Activated naive CD8-positive, alpha-beta T cell treated with anti-CD3 and anti-CD28 coated beads, Interleukin-2, amount 50 U/mL, for 16 hours (primary cell): ENCODE data around the gene PRAMEF7.
"Not testable (repeated sequence)": the region's sequence is repeated elsewhere in the genome, so short reads cannot be mapped to it uniquely, and the experiment has no call there.

Experiments used
- DNase-seq: peaks from one replicate; pipeline ENCODE4 v3.0.0-alpha.2; 2020; ENCODE audit warnings: low read depth, low spot score

PRAMEF7 gene

DNA sequence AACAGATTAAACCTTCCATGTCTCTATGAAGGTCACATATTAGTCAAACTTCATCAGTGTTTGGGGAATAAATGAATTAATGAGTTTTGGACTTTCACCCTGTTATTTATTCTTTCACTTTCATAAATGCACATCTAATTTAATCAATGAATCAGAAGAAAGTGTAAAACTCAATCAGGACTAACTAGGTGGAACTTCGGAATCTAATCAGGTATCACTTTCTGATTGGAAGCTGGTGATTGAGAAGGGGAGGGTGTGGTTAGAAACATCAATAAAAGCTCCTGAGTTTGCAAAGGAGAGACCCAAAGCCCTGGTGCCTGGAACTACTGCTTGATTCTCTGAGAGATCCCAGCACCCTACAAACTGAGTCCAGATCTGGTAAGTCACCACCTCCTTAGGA is at the start of gene PRAMEF7:
Gene PRAMEF7, plus strand, starts transcription at position 301 of the 400 bp plus-strand sequence. CDS start 1,083 bp downstream, outside the sequence.
- DNase-seq, result not testable (repeated sequence)

DNA sequence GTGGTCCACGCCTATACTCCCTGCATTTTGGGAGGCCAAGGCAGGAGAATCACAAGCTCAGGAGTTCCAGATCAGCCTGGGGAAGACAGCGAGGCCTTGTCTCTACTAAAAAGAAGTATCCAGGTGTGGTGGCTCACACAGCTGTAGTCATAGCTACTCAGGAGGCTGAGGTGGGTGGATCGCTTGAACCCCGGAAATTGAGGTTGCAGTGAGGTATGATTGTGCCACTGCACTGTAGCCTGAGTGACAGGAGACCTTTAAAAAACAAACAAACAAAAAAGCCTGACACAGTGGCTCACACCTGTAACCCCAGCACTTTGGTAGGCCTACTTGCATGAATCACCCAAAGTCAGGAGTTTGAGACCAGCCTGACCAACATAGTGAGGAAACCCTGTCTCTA is 38.0 kb upstream of the PRAMEF7 start:
- not testable (repeated sequence) for DNase-seq

DNA sequence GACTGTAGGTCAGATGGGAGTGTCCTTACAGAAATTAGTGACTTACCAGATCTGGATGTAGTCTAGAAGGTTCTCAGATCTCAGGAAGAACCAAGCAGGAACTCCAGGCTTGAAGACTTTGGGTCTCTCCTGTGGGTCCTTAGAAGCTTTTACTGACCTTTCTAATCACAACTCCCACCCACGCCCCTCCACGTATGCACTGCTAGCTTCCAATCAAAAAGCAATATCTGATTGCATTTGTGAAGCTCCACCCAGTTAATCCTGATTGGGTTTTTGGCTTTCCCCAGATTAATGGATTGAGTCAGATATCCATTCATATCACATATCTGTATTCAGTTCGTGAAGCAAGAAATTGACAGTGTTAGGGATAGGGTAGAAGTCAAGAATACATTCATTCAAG is 30.3 kb upstream of the PRAMEF7 start, which contains the start of gene PRAMEF4:
Gene PRAMEF4, minus strand, starts transcription at position 101 of the 400 bp plus-strand sequence. CDS start 2,807 bp downstream, outside the sequence.
- not testable (repeated sequence) for DNase-seq

DNA sequence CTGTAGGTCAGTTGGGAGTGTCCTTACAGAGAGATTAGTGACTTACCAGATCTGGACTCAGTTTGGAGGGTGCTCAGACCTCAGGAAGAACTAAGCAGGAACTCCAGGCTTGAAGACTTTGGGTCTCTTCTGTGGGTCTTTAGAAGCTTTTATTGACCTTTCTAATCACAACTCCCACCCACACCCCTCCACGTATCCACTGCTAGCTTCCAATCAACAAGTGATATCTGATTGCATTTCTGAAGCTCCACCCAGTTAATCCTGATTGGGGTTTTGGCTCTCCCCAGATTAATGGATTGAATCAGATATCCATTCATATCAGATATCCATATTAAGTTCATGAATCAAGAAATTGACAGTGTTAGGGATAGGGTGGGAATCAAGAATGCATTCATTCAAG is 18.2 kb upstream of the PRAMEF7 start, which contains the start of gene PRAMEF10:
Gene PRAMEF10, minus strand, starts transcription at position 101 of the 400 bp plus-strand sequence. CDS start 2,423 bp downstream, outside the sequence.
- not testable (repeated sequence) for DNase-seq

DNA sequence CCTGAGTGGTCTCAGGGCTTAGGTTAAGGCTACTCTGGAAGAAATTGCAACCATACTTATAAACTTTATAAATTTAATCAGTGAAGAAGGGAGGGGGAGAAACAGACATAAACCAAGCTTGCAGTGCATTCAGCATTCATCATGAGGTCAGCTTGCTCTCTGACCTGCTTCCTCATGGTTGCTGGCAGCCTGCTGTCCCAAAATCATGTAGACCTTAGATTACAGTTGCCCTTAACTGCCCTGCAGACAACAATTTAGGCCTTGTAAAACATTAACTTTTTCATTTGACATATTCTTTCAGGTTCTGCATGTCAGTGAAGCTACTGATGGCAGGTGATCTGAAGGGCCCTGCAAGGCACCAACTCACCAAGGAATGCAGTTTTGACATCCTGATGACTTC is 17.2 kb upstream of the PRAMEF7 start:
- not testable (repeated sequence) for DNase-seq

DNA sequence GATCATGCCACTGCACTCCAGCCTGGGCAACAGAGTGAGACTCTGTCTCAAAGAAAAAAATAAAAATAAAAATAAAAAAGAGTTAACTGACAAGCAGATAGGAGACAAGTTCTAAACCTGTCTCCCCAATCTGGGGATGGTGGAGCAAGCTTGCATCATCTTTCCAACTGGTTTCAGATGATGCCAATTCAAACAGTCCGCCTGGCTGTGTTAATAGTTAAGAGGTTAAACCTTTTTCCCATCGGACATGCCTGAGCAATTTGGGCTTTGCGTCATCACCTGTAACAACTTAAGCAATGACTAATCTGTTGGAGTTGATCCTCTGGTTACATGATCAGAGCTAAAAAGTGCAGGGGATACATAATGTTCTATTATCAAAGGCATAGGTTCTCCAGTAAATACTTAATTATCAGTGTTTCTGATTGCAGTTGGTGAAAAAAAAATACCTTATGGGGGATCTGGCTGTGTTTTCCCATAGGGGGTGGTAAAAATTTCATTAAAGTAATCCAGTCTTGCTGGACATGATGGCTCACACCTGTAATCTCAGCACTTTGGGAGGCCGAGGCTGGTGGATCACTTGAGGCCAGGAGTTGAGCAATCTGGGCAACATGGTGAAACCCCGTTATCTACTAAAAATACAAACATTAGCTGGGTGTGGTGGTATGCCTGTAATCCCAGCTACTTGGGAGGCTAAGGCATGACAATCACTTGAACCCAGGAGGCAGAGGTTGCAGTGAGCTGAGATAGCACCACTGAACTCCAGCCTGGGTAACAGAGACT is 12.4 kb upstream of the PRAMEF7 start:
- DNase-seq, result not testable (repeated sequence)

DNA sequence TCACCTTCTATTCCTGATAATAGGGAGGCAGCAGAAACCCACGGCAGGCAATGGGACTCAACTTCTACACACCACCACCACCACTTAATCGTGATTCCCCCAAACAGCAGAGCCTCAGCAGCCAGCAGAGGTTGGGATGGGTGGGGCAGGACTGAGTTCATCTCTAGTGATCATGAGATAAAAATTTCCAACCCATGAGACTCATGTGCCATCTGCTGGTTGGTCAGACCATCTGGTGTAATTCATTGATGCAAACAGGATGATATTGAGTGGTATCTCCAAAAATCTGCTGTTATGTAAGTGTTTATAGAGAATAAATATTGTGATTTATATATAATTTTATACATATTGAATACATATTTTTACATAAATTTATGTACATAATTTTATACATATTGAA is 5.3 kb downstream of the PRAMEF7 start:
- not testable (repeated sequence) for DNase-seq

DNA sequence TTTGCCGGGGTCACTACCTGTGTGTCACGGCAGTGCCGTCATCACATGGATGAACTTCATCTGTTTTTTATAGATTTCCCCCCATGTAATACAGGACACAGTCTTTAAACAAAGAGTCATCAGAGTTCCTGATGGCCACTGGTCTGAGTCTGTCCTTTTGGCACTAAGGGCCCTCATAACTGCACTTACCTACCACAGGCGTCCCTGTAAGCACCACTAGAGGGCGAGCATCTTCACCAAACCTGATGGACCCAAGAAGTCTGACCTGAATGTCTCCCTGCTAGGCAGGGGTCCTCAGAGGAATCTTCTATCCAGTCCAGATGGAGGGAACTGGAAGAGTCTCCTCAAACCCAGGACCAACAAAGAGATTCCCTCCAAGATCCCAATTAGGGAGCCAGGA is 8.0 kb downstream of the PRAMEF7 start:
- not testable (repeated sequence) for DNase-seq

DNA sequence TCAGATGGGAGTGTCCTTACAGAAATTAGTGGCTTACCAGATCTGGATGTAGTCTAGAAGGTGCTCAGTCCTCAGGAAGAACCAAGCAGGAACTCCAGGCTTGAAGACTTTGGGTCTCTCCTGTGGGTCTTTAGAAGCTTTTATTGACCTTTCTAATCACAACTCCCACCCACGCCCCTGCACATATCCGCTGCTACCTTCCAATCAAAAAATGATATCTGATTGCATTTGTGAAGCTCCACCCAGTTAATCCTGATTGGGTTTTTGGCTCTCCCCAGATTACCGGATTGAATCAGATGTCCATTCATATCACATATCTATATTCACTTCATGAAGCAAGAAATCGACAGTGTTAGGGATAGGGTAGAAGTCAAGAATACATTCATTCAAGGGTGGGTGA is 31.1 kb downstream of the PRAMEF7 start, which contains the start of gene PRAMEF6:
Gene PRAMEF6, minus strand, starts transcription at position 101 of the 400 bp plus-strand sequence. CDS start 5,062 bp downstream, outside the sequence.
- DNase-seq, result not testable (repeated sequence)
